Adrenal gland (tissue), 12 donors: ENCODE results near the gene RAP1GAP2. TPM values are rescaled to one million over a fixed set of nuclear protein-coding genes. Genes with fewer than 3 reads are reported as not detected.

ENCODE experiments used
- DNase-seq, 7 donors: peaks; one replicate each; pipeline ENCODE4 v3.0.0-alpha.2; 2019 to 2020
- H3K27ac ChIP-seq, 5 donors: fragments of 200-600 bp; sonication (generic) in 4 of 5; 1 replicate in 3 of 5; 2 replicates in 2 of 5; pipeline versions ENCODE4 v1.5.1 to v1.8.0; 2016 to 2020; ENCODE audit warnings: mild to moderate bottlenecking in 1 of 5
- H3K27me3 ChIP-seq: fragments of 200-600 bp; 2 replicates; pipeline ENCODE4 v1.8.0; 2021
- H3K36me3 ChIP-seq, 2 donors: fragments of 200-600 bp; replicated peaks in 1 of 2; 1 replicate in 1 of 2; 2 replicates in 1 of 2; pipeline versions ENCODE4 v1.5.1 to v1.8.0; 2018 to 2022
- H3K4me1 ChIP-seq, 2 donors: fragments of 200-600 bp; replicated peaks in 1 of 2; 1 replicate in 1 of 2; 2 replicates in 1 of 2; pipeline versions ENCODE4 v1.5.1 to v1.8.0; 2018 to 2021
- H3K4me3 ChIP-seq, 4 donors: fragments of 200-600 bp; sonication (generic) in 3 of 4; one replicate each; pipeline ENCODE4 v1.5.1; 2016 to 2018
- H3K9me3 ChIP-seq, 3 donors: fragments of 200-600 bp; sonication (generic) in 1 of 3; replicated peaks in 1 of 3; 1 replicate in 2 of 3; 2 replicates in 1 of 3; pipeline versions ENCODE4 v1.5.1 to v1.8.0; 2016 to 2021
- CTCF ChIP-seq, 6 experiments: fragments of 450-650 bp in 4 of 6; fragments of 200-600 bp in 2 of 6; sonication (generic) in 1 of 6; IDR thresholded peaks; 1 replicate in 5 of 6; 2 replicates in 1 of 6; pipeline versions ENCODE4 v1.5.1 to v1.8.0; 2016 to 2021; ENCODE audit warnings: antibody characterized with exemption in 6 of 6, mild to moderate bottlenecking in 2 of 6, moderate library complexity in 1 of 6
- POLR2A ChIP-seq, 2 donors: fragments of 450-650 bp; IDR thresholded peaks; one replicate each; pipeline ENCODE4 v1.6.1; 2017; ENCODE audit warnings: antibody characterized with exemption in 2 of 2, mild to moderate bottlenecking in 2 of 2, moderate library complexity in 1 of 2
- WGBS, 4 donors: extraction: QIAGEN DNeasy Blood & Tissue Kit in 2 of 4; methylation state at CpG; one replicate each; pipeline versions ENCODE4 v1.1.5 to v1.1.7; 2013 to 2017; 5-methylcytosine and 5-hydroxymethylcytosine counted together
- intact Hi-C, 2 donors: fragments of 100-400 bp; cut with DNase I; formaldehyde crosslinking; loops; one replicate each; pipeline versions ENCODE4 v1.14.1 to v1.15.0; 2022 to 2023
- polyA plus RNA-seq, 3 donors: library from polyadenylated mRNA; stranded (reverse); fragments of 200-250 nt in 2 of 3; fragments of 350-450 nt in 1 of 3; fragmentation: Illumina TruSeq in 1 of 3; extraction: RNeasy Lipid Tissue Mini Kit (QIAGEN cat#74804) in 1 of 3; gene quantifications; one replicate each; pipeline ENCODE4 v1.2.3, GENCODE V29; 2013 to 2014
- total RNA-seq, 9 donors: library from RNA; depleted of rRNA in 4 of 9; stranded (reverse); fragments of >200 nt in 4 of 9; fragments of 120-200 nt in 1 of 9; fragmentation: NEBNext Ultra II Directional in 1 of 9; extraction: Animal tissue kit (Norgen Biotek cat#: 25700) in 1 of 9; gene quantifications; one replicate each; pipeline versions ENCODE4 v1.1.0 to v1.2.4, GENCODE V29; 2013 to 2023
- donor health status: healthy with polysubstance abuse.
- donor health status: Bipolar disorder and iron deficiency.
- donor health status: DM: yes; HTN: yes; CAD: no.
- donor health status: DM: no; HTN: no; CAD: no.
- donor health status: DM: no; HTN: no; CAD: no.
- donor health status: DM: yes; HTN: yes; CAD: no.

RAP1GAP2 gene
- total and polyA plus RNA-seq, 12 donors, result 4.2 to 20.4 (median 6.9) TPM

- 73 to 84% (median 75%) methylated on average over 7 to 9 of the region's 9 CpGs; no CpG with 5 or more reads in 1 of the 4 donors for WGBS, 4 donors
- no peaks in the 10 kb centered on the region for H3K36me3 ChIP-seq
- peaks cover 0 to 10% (median 7%) of the 10 kb centered on the region in 3 donors for H3K9me3 ChIP-seq
- TF ChIP-seq POLR2A (IDR thresholded peaks at IDR 0.05) (no peak), CTCF (IDR thresholded peaks at IDR 0.05) (no peak)
- DNase-seq, result no peak
- no peaks in the 10 kb centered on the region for H3K27me3 ChIP-seq
- H3K27ac ChIP-seq, result no peak overlapping the region
- intact Hi-C loops, result loop anchor here in 1 of 2 donors (10.0 kb wide), 1 partner anchor 175 kb away; no protein-coding TSS in a partner anchor
- H3K4me3 ChIP-seq, result no peak overlapping the region
- H3K4me1 ChIP-seq, result no peaks in the 10 kb centered on the region
Observed at GRCh38 chr17:3019761-3020160, 223.5 kb downstream of the RAP1GAP2 start.

- H3K27ac ChIP-seq, result no peak overlapping the region
- H3K4me1 ChIP-seq, result no peaks in the 10 kb centered on the region
- H3K4me3 ChIP-seq, result no peak overlapping the region
- peaks cover 0 to 10% (median 7%) of the 10 kb centered on the region in 3 donors for H3K9me3 ChIP-seq
- intact Hi-C loops, result no loop called here
- H3K36me3 ChIP-seq, result no peaks in the 10 kb centered on the region
- no peak for TF ChIP-seq CTCF (IDR thresholded peaks at IDR 0.05)
- TF ChIP-seq POLR2A (IDR thresholded peaks at IDR 0.05), result no peak
- 94 to 98% (median 95%) methylated on average over 3 to 16 of the region's 16 CpGs for WGBS, 4 donors
- no peak for DNase-seq
- no peaks in the 10 kb centered on the region for H3K27me3 ChIP-seq
Observed at GRCh38 chr17:3020381-3020780, 224.1 kb downstream of the RAP1GAP2 start.

GRCh38 chr17:3022197-3022596 lies 226.0 kb downstream of the RAP1GAP2 start:
- no peaks in the 10 kb centered on the region for H3K27me3 ChIP-seq
- no peak overlapping the region for H3K4me3 ChIP-seq
- H3K9me3 ChIP-seq, result peaks cover 0 to 10% (median 7%) of the 10 kb centered on the region in 3 donors
- no peak for DNase-seq
- no peaks in the 10 kb centered on the region for H3K4me1 ChIP-seq
- 87 to 93% (median 90%) methylated on average over 4 of the region's 4 CpGs for WGBS, 4 donors
- no peaks in the 10 kb centered on the region for H3K36me3 ChIP-seq
- TF ChIP-seq CTCF (IDR thresholded peaks at IDR 0.05) (no peak), POLR2A (IDR thresholded peaks at IDR 0.05) (no peak)
- no peak overlapping the region for H3K27ac ChIP-seq
- intact Hi-C loops, result no loop called here

- no peak overlapping the region for H3K27ac ChIP-seq
- intact Hi-C loops, result no loop called here
- no peak for DNase-seq
- no peak for TF ChIP-seq POLR2A (IDR thresholded peaks at IDR 0.05)
- no peak for TF ChIP-seq CTCF (IDR thresholded peaks at IDR 0.05)
- peaks cover 0 to 10% (median 7%) of the 10 kb centered on the region in 3 donors for H3K9me3 ChIP-seq
- 94 to 100% (median 98%) methylated on average over 2 of the region's 2 CpGs for WGBS, 4 donors
- no peak overlapping the region for H3K4me3 ChIP-seq
- H3K27me3 ChIP-seq, result no peaks in the 10 kb centered on the region
- H3K36me3 ChIP-seq, result no peaks in the 10 kb centered on the region
- no peaks in the 10 kb centered on the region for H3K4me1 ChIP-seq
Observed at GRCh38 chr17:3024346-3024745, 228.1 kb downstream of the RAP1GAP2 start.
